WTC11 (cell line): ENCODE measurements around the gene RAB25. TPM values are rescaled to one million over a fixed set of nuclear protein-coding genes. Genes with fewer than 3 reads are reported as not detected.

Experiments used
- ATAC-seq: fragments of 200-7000 bp; cut with Tn5 transposase; 2 replicates; pipeline ENCODE4 v1.10.0; 2021; ENCODE audit warnings: mild to moderate bottlenecking, moderate library complexity
- CTCF ChIA-PET: fragments of 300-600 bp; sonication (Branson Sonifier 250); formaldehyde crosslinking; loops from one replicate; lab custom pipeline; 2021; ENCODE audit warnings: antibody characterized with exemption; lab: Charles Lee
- POLR2A ChIA-PET: fragments of 350-600 bp; sonication (Branson Sonifier 250); formaldehyde crosslinking; loops from one replicate; lab custom pipeline; 2021; ENCODE audit warnings: antibody characterized with exemption; lab: Charles Lee
- DNase-seq: peaks from one replicate; pipeline ENCODE4 v3.0.0; 2021; ENCODE audit warnings: low spot score
- H3K27ac Mint-ChIP-seq: 2 replicates; pipeline ENCODE4 v1.8.0; 2021; ENCODE audit warnings: mixed read lengths
- H3K27me3 Mint-ChIP-seq: 2 replicates; pipeline ENCODE4 v1.8.0; 2021; ENCODE audit warnings: low read depth, mild to moderate bottlenecking, moderate library complexity, mixed read lengths
- H3K36me3 Mint-ChIP-seq: 2 replicates; pipeline ENCODE4 v1.8.0; 2021; ENCODE audit warnings: mixed read lengths
- H3K4me1 Mint-ChIP-seq: 2 replicates; pipeline ENCODE4 v1.8.0; 2022; ENCODE audit warnings: mixed read lengths
- H3K4me3 Mint-ChIP-seq: 2 replicates; pipeline ENCODE4 v1.8.0; 2021; ENCODE audit warnings: mild to moderate bottlenecking, moderate library complexity, mixed read lengths
- H3K9me3 Mint-ChIP-seq: 2 replicates; pipeline ENCODE4 v1.8.0; 2021; ENCODE audit warnings: mixed read lengths
- ATF1 ChIP-seq: sonication (generic); formaldehyde crosslinking; IDR thresholded peaks from 2 replicates; pipeline ENCODE4 v1.8.1; 2023; ENCODE audit warnings: mild to moderate bottlenecking, moderate library complexity, missing genetic modification reagents
- CREM ChIP-seq: sonication (generic); formaldehyde crosslinking; IDR thresholded peaks from 2 replicates; pipeline ENCODE4 v1.8.1; 2022; ENCODE audit warnings: mild to moderate bottlenecking, missing genetic modification reagents, moderate library complexity
- ESRRA ChIP-seq: sonication (generic); formaldehyde crosslinking; IDR thresholded peaks from 2 replicates; pipeline ENCODE4 v1.8.1; 2022; ENCODE audit warnings: mild to moderate bottlenecking, missing genetic modification reagents, borderline replicate concordance
- MXD4 ChIP-seq: fragments of 250-450 bp; sonication (Bioruptor Pico); IDR thresholded peaks from 2 replicates; pipeline ENCODE4 v1.8.0; 2021; ENCODE audit warnings: mild to moderate bottlenecking, moderate library complexity, borderline replicate concordance
- SP1 ChIP-seq: sonication (generic); formaldehyde crosslinking; conservative IDR thresholded peaks from 2 replicates; pipeline ENCODE4 v1.8.1; 2022; ENCODE audit warnings: missing genetic modification reagents
- ZBTB21 ChIP-seq: sonication (generic); formaldehyde crosslinking; IDR thresholded peaks from 2 replicates; pipeline ENCODE4 v1.8.1; 2023; ENCODE audit warnings: mild to moderate bottlenecking, missing genetic modification reagents, borderline replicate concordance
- ZNF121 ChIP-seq: sonication (generic); formaldehyde crosslinking; IDR thresholded peaks from 2 replicates; pipeline ENCODE4 v1.8.0; 2023; ENCODE audit warnings: missing genetic modification reagents
- total RNA-seq: library from RNA; stranded (reverse); gene quantifications from 3 replicates; pipeline ENCODE4 v1.2.3, GENCODE V29; 2021
- TF ChIP-seq, protein P1 (sequence below): fragments of 250-450 bp; sonication (Bioruptor Pico); IDR thresholded peaks from 2 replicates; pipeline ENCODE4 v1.9.0; 2021; ENCODE audit warnings: mild to moderate bottlenecking, borderline replicate concordance
- TF ChIP-seq, protein P2 (sequence below): sonication (generic); formaldehyde crosslinking; IDR thresholded peaks from 2 replicates; pipeline ENCODE4 v1.8.1; 2023; ENCODE audit warnings: mild to moderate bottlenecking, missing genetic modification reagents
- TF ChIP-seq, protein P3 (sequence below): sonication (generic); formaldehyde crosslinking; IDR thresholded peaks from 2 replicates; pipeline ENCODE4 v1.8.1; 2023; ENCODE audit warnings: mild to moderate bottlenecking, moderate library complexity, missing genetic modification reagents
- TF ChIP-seq, protein P4 (sequence below): sonication (generic); formaldehyde crosslinking; IDR thresholded peaks from 2 replicates; pipeline ENCODE4 v1.8.0; 2023; ENCODE audit warnings: mild to moderate bottlenecking, missing genetic modification reagents
- TF ChIP-seq, protein P5 (sequence below): sonication (generic); formaldehyde crosslinking; IDR thresholded peaks from 2 replicates; pipeline ENCODE4 v1.8.1; 2023; ENCODE audit warnings: mild to moderate bottlenecking, missing genetic modification reagents
- TF ChIP-seq, protein P6 (sequence below): fragments of 250-450 bp; sonication (Bioruptor Pico); IDR thresholded peaks from 2 replicates; pipeline ENCODE4 v2.1.2; 2022; ENCODE audit warnings: mild to moderate bottlenecking, moderate library complexity
- TF ChIP-seq, protein P7 (sequence below): sonication (generic); formaldehyde crosslinking; conservative IDR thresholded peaks from 2 replicates; pipeline ENCODE4 v1.8.1; 2022; ENCODE audit warnings: mild to moderate bottlenecking, missing genetic modification reagents

The RAB25 gene
- total RNA-seq, 1 experiment from 2014 or later: 61.9 TPM

DNA sequence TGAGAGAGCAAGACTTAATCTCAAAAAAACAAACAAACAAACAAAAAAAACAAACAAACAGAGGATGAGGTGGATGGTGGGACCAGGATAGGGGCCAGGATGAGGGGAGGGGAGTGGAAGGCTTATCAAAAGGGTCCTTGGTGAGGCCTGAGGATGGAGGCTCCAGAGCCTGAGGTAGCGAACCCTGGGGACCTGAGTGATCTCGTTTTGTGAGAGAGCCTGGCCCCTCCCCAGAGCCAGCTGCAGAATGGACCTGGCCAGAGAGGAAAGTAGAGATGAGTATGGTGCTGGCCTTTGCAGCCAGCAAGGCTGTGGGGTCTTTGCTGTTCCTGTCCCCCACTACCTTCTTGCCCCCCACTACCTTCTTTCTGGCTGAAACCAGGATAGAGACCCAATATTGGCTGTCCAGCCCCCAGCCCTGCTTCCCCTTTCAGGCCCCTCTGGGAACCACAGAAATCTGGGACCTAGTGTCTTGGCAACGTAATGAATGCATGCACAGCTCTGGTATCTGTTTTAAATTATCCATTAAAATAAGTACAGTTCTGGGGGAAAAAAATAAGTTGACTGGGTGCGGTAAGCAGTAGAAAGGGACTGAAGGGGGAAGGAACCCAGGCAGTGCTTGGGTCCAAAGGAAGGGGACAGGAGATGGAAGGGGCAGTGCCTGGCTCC lies 52.5 kb downstream of the RAB25 start (continued):
- TF ChIP-seq, protein P1, sequence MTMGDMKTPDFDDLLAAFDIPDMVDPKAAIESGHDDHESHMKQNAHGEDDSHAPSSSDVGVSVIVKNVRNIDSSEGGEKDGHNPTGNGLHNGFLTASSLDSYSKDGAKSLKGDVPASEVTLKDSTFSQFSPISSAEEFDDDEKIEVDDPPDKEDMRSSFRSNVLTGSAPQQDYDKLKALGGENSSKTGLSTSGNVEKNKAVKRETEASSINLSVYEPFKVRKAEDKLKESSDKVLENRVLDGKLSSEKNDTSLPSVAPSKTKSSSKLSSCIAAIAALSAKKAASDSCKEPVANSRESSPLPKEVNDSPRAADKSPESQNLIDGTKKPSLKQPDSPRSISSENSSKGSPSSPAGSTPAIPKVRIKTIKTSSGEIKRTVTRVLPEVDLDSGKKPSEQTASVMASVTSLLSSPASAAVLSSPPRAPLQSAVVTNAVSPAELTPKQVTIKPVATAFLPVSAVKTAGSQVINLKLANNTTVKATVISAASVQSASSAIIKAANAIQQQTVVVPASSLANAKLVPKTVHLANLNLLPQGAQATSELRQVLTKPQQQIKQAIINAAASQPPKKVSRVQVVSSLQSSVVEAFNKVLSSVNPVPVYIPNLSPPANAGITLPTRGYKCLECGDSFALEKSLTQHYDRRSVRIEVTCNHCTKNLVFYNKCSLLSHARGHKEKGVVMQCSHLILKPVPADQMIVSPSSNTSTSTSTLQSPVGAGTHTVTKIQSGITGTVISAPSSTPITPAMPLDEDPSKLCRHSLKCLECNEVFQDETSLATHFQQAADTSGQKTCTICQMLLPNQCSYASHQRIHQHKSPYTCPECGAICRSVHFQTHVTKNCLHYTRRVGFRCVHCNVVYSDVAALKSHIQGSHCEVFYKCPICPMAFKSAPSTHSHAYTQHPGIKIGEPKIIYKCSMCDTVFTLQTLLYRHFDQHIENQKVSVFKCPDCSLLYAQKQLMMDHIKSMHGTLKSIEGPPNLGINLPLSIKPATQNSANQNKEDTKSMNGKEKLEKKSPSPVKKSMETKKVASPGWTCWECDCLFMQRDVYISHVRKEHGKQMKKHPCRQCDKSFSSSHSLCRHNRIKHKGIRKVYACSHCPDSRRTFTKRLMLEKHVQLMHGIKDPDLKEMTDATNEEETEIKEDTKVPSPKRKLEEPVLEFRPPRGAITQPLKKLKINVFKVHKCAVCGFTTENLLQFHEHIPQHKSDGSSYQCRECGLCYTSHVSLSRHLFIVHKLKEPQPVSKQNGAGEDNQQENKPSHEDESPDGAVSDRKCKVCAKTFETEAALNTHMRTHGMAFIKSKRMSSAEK (CRISPR knock-in tag): no peak
- TF ChIP-seq CREM (CRISPR knock-in tag): no peak
- no peak for TF ChIP-seq ESRRA (CRISPR knock-in tag)
- TF ChIP-seq, protein P2, sequence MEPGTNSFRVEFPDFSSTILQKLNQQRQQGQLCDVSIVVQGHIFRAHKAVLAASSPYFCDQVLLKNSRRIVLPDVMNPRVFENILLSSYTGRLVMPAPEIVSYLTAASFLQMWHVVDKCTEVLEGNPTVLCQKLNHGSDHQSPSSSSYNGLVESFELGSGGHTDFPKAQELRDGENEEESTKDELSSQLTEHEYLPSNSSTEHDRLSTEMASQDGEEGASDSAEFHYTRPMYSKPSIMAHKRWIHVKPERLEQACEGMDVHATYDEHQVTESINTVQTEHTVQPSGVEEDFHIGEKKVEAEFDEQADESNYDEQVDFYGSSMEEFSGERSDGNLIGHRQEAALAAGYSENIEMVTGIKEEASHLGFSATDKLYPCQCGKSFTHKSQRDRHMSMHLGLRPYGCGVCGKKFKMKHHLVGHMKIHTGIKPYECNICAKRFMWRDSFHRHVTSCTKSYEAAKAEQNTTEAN: no peak

DNA sequence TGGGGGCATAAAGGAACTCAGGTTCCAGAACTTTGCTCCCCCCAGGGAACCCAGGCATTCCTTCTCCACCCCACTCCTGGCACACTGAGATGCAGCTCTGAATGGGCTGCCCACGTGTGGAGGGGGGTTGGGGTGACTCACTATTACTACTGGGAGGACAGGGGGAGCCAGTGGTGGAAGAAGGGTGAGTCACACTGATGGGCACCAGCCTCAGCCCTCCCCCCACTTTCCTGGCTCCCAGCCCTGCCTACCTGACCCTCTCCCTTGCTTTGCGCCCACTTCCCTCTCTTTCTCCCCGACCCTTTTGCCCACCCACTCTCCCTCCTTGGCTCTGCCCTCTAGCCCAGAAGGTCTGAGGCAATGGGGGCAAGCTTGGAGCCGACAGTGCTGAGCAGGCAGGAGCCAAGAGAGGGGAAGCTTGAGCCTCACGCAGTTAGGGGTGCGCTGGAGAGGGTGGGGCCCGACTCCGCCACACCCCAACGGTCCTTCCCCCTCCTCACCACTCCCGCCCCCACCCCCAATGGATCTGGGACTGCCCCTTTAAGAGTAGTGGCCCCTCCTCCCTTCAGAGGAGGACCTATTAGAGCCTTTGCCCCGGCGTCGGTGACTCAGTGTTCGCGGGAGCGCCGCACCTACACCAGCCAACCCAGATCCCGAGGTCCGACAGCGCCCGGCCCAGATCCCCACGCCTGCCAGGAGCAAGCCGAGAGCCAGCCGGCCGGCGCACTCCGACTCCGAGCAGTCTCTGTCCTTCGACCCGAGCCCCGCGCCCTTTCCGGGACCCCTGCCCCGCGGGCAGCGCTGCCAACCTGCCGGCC lies 53.4 kb downstream of the RAB25 start, which contains the start of gene LMNA:
Gene LMNA (plus strand): TSS at position 611 of the 818 bp plus-strand sequence. CDS start 208 bp downstream, outside the sequence.
- H3K9me3 Mint-ChIP-seq: no peaks in the 10 kb centered on the region
- POLR2A ChIA-PET: interaction anchor here (1.7 to 2.4 kb wide), 6 partner anchors 8 to 31 kb away, joined by 5 to 12 read pairs (median 10); partner anchors contain the start of gene MEX3A
- ATAC-seq: peak; percentile 91
- H3K27ac Mint-ChIP-seq: no peak within 1 kb of the TSS
- peaks cover 34% of the 10 kb centered on the region for H3K4me1 Mint-ChIP-seq
- peak; percentile 80 for DNase-seq
- no peaks in the 10 kb centered on the region for H3K36me3 Mint-ChIP-seq
- CTCF ChIA-PET: interaction anchor here (0.6 to 28.0 kb wide), 9 partner anchors 9 to 778 kb away, joined by 3 to 1176 read pairs (median 9); partner anchors contain the start of genes ARHGEF2, MEX3A and PMF1
- peak within 1 kb of the TSS; percentile 93 for H3K4me3 Mint-ChIP-seq
- H3K27me3 Mint-ChIP-seq: peaks cover 18% of the 10 kb centered on the region
- TF ChIP-seq, protein P3, sequence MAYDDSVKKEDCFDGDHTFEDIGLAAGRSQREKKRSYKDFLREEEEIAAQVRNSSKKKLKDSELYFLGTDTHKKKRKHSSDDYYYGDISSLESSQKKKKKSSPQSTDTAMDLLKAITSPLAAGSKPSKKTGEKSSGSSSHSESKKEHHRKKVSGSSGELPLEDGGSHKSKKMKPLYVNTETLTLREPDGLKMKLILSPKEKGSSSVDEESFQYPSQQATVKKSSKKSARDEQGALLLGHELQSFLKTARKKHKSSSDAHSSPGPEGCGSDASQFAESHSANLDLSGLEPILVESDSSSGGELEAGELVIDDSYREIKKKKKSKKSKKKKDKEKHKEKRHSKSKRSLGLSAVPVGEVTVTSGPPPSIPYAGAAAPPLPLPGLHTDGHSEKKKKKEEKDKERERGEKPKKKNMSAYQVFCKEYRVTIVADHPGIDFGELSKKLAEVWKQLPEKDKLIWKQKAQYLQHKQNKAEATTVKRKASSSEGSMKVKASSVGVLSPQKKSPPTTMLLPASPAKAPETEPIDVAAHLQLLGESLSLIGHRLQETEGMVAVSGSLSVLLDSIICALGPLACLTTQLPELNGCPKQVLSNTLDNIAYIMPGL (CRISPR knock-in tag): peak; percentile 82; the same call in 1 of the 2 replicates
- TF ChIP-seq ZNF121 (CRISPR knock-in tag) (no peak), SP1 (CRISPR knock-in tag) (no peak; the same call in 1 of the 2 replicates), MXD4 (CRISPR knock-in tag) (no peak), ATF1 (CRISPR knock-in tag) (no peak), ZBTB21 (no peak)
- TF ChIP-seq, protein P4, sequence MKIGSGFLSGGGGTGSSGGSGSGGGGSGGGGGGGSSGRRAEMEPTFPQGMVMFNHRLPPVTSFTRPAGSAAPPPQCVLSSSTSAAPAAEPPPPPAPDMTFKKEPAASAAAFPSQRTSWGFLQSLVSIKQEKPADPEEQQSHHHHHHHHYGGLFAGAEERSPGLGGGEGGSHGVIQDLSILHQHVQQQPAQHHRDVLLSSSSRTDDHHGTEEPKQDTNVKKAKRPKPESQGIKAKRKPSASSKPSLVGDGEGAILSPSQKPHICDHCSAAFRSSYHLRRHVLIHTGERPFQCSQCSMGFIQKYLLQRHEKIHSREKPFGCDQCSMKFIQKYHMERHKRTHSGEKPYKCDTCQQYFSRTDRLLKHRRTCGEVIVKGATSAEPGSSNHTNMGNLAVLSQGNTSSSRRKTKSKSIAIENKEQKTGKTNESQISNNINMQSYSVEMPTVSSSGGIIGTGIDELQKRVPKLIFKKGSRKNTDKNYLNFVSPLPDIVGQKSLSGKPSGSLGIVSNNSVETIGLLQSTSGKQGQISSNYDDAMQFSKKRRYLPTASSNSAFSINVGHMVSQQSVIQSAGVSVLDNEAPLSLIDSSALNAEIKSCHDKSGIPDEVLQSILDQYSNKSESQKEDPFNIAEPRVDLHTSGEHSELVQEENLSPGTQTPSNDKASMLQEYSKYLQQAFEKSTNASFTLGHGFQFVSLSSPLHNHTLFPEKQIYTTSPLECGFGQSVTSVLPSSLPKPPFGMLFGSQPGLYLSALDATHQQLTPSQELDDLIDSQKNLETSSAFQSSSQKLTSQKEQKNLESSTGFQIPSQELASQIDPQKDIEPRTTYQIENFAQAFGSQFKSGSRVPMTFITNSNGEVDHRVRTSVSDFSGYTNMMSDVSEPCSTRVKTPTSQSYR (CRISPR knock-in tag): peak; percentile 74; the same call in 1 of the 2 replicates
- TF ChIP-seq, protein P5, sequence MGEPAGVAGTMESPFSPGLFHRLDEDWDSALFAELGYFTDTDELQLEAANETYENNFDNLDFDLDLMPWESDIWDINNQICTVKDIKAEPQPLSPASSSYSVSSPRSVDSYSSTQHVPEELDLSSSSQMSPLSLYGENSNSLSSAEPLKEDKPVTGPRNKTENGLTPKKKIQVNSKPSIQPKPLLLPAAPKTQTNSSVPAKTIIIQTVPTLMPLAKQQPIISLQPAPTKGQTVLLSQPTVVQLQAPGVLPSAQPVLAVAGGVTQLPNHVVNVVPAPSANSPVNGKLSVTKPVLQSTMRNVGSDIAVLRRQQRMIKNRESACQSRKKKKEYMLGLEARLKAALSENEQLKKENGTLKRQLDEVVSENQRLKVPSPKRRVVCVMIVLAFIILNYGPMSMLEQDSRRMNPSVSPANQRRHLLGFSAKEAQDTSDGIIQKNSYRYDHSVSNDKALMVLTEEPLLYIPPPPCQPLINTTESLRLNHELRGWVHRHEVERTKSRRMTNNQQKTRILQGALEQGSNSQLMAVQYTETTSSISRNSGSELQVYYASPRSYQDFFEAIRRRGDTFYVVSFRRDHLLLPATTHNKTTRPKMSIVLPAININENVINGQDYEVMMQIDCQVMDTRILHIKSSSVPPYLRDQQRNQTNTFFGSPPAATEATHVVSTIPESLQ (CRISPR knock-in tag): no peak
- TF ChIP-seq, protein P6, sequence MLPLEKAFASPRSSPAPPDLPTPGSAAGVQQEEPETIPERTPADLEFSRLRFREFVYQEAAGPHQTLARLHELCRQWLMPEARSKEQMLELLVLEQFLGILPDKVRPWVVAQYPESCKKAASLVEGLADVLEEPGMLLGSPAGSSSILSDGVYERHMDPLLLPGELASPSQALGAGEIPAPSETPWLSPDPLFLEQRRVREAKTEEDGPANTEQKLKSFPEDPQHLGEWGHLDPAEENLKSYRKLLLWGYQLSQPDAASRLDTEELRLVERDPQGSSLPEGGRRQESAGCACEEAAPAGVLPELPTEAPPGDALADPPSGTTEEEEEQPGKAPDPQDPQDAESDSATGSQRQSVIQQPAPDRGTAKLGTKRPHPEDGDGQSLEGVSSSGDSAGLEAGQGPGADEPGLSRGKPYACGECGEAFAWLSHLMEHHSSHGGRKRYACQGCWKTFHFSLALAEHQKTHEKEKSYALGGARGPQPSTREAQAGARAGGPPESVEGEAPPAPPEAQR (CRISPR knock-in tag): no peak
- TF ChIP-seq, protein P7, sequence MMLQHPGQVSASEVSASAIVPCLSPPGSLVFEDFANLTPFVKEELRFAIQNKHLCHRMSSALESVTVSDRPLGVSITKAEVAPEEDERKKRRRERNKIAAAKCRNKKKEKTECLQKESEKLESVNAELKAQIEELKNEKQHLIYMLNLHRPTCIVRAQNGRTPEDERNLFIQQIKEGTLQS: no peak
